Naive thymus-derived CD4-positive, alpha-beta T cell (primary cell): ENCODE data around the gene NEAT1. TPM values are rescaled to one million over a fixed set of nuclear protein-coding genes. Genes with fewer than 3 reads are reported as not detected.
"Not testable (repeated sequence)": the region's sequence is repeated elsewhere in the genome, so short reads cannot be mapped to it uniquely, and the experiment has no call there.

Experiments
- ATAC-seq: fragments of 150-1000 bp; cut with Tn5 transposase; 2 replicates; pipeline ENCODE4 v1.10.0; 2021; ENCODE audit warnings: mild to moderate bottlenecking, moderate library complexity
- CTCF ChIA-PET: fragments of 350-600 bp; sonication (Branson Sonifier 250); formaldehyde crosslinking; loops from one replicate; lab custom pipeline; 2021; ENCODE audit warnings: antibody characterized with exemption; lab: Charles Lee
- POLR2A ChIA-PET: fragments of 350-600 bp; sonication (Branson Sonifier 250); formaldehyde crosslinking; loops from one replicate; lab custom pipeline; 2021; ENCODE audit warnings: antibody characterized with exemption, inconsistent platforms; lab: Charles Lee
- DNase-seq, 9 donors: peaks; one replicate each; pipeline versions ENCODE4 v3.0.0 to v3.0.0-alpha.2; 2020 to 2022; ENCODE audit warnings: mixed read lengths in 1 of 9
- H3K27ac ChIP-seq: one replicate; pipeline ENCODE4 v1.7.0; 2013; ENCODE audit warnings: mild to moderate bottlenecking, low read depth, low read length, moderate library complexity
- H3K27me3 ChIP-seq, 2 donors: one replicate each; pipeline ENCODE4 v1.7.0; 2013; ENCODE audit warnings: low read length in 2 of 2, mild to moderate bottlenecking in 2 of 2, moderate library complexity in 2 of 2; ENCODE audit not compliant: control insufficient read depth in 2 of 2, insufficient read depth in 2 of 2
- H3K36me3 ChIP-seq, 3 experiments: 1 replicate in 2 of 3; 2 replicates in 1 of 3; pipeline ENCODE4 v1.7.0; 2013; ENCODE audit warnings: low read length in 3 of 3, mild to moderate bottlenecking in 3 of 3, moderate library complexity in 1 of 3; ENCODE audit not compliant: insufficient read depth in 3 of 3, control insufficient read depth in 2 of 3
- H3K4me1 ChIP-seq, 2 donors: one replicate each; pipeline ENCODE4 v1.7.0; 2013; ENCODE audit warnings: low read length in 2 of 2, mild to moderate bottlenecking in 2 of 2, moderate library complexity in 1 of 2; ENCODE audit not compliant: control insufficient read depth in 2 of 2, insufficient read depth in 2 of 2
- H3K4me3 ChIP-seq: 2 replicates; pipeline ENCODE4 v1.7.0; 2013; ENCODE audit warnings: mild to moderate bottlenecking, low read length
- H3K9me3 ChIP-seq, 3 experiments: 1 replicate in 2 of 3; 2 replicates in 1 of 3; pipeline ENCODE4 v1.7.0; 2013; ENCODE audit warnings: low read length in 3 of 3; ENCODE audit not compliant: control insufficient read depth in 2 of 3
- H3K27ac Mint-ChIP-seq, 9 donors: one replicate each; pipeline ENCODE4 v1.8.0; 2020 to 2022; ENCODE audit warnings: mixed read lengths in 9 of 9, mild to moderate bottlenecking in 8 of 9, moderate library complexity in 5 of 9, inconsistent platforms in 2 of 9
- H3K27me3 Mint-ChIP-seq, 5 donors: one replicate each; pipeline ENCODE4 v1.8.0; 2021 to 2022; ENCODE audit warnings: mixed read lengths in 5 of 5, mild to moderate bottlenecking in 1 of 5
- H3K36me3 Mint-ChIP-seq, 5 donors: one replicate each; pipeline ENCODE4 v1.8.0; 2020 to 2022; ENCODE audit warnings: mixed read lengths in 5 of 5, mild to moderate bottlenecking in 3 of 5, inconsistent platforms in 1 of 5
- H3K4me1 Mint-ChIP-seq, 7 donors: one replicate each; pipeline ENCODE4 v1.8.0; 2020 to 2022; ENCODE audit warnings: mixed read lengths in 7 of 7, mild to moderate bottlenecking in 3 of 7, inconsistent platforms in 1 of 7
- H3K4me3 Mint-ChIP-seq, 10 donors: one replicate each; pipeline ENCODE4 v1.8.0; 2020 to 2022; ENCODE audit warnings: mild to moderate bottlenecking in 10 of 10, mixed read lengths in 10 of 10, moderate library complexity in 6 of 10, inconsistent platforms in 2 of 10
- H3K9me3 Mint-ChIP-seq, 11 donors: one replicate each; pipeline ENCODE4 v1.8.0; 2020 to 2022; ENCODE audit warnings: mixed read lengths in 11 of 11, mild to moderate bottlenecking in 4 of 11, inconsistent platforms in 1 of 11, moderate library complexity in 1 of 11
- intact Hi-C, 2 donors: fragments of 100-400 bp; cut with micrococcal nuclease; formaldehyde crosslinking; loops; one replicate each; pipeline ENCODE4 v1.15.1; 2023
- polyA plus RNA-seq, 2 donors: library from polyadenylated mRNA; unstranded; fragments of 300-500 nt; fragmentation: Illumina TruSeq; gene quantifications; one replicate each; pipeline ENCODE4 v1.2.3, GENCODE V29; 2021
- total RNA-seq, 6 experiments: library from RNA in 5 of 6; stranded (reverse) in 5 of 6; gene quantifications; 1 replicate in 5 of 6; 2 replicates in 1 of 6; pipeline ENCODE4 v1.2.3 and lab custom pipeline; 2021 to 2026

The NEAT1 gene
- total and polyA plus RNA-seq, 7 experiments from 2014 or later: 2.5 to 1,454 (median 401) TPM

DNA sequence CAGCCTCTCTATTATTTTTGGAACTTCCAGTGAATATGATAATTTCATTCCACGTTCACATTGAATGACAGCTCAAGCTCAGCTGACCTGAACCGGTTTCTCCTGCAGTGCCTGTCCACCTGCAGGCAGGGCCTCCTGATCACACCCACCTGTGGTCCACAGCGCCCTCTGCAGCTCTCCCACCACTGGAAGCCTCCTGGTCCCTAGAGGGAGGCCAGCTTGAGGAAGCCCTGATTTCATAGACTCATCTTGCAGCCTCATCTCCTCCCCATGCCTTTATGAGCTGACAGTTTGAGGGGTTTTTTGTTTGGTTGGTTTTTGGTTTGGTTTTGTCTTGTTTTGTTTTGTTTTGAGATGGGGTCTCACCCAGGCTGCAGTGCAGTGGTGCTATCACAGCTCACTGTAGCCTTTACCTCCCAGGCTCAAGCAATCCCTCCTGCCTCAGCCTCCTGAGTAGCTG is 46.3 kb downstream of the NEAT1 start:
- ATAC-seq (peak; percentile 37), DNase-seq (peak in 6 of 9 donors; percentile 32 to 57 (median 42))
- Histone ChIP-seq H3K36me3 (no peaks in the 10 kb centered on the region), H3K27ac (no peak overlapping the region), H3K9me3 (no peaks in the 10 kb centered on the region), H3K4me1 (peaks cover 9 to 18% of the 10 kb centered on the region in 2 donors), H3K27me3 (no peaks in the 10 kb centered on the region), H3K4me3 (no peak overlapping the region)
- H3K27ac Mint-ChIP-seq: peak overlapping the region in 5 of 9 donors; percentile 31 to 77 (median 49)
- ChIA-PET CTCF (interaction anchor here (0.6 to 1.2 kb wide), 7 partner anchors 12 to 943 kb away, joined by 3 to 5 read pairs (median 3); no protein-coding TSS in a partner anchor), POLR2A (interaction anchor here (0.8 to 18.6 kb wide), 4 partner anchors 8 to 52 kb away, joined by 3 to 1164 read pairs (median 12); partner anchors contain the start of gene MALAT1)
- H3K4me1 Mint-ChIP-seq: peaks cover 3 to 28% (median 14%) of the 10 kb centered on the region in 7 donors
- intact Hi-C loops: loop anchor here (1.0 kb wide), 1 partner anchor 53 kb away; no protein-coding TSS in a partner anchor
- no peak overlapping the region for H3K4me3 Mint-ChIP-seq
- H3K36me3 Mint-ChIP-seq: no peaks in the 10 kb centered on the region
- H3K9me3 Mint-ChIP-seq: no peaks in the 10 kb centered on the region
- H3K27me3 Mint-ChIP-seq: no peaks in the 10 kb centered on the region

DNA sequence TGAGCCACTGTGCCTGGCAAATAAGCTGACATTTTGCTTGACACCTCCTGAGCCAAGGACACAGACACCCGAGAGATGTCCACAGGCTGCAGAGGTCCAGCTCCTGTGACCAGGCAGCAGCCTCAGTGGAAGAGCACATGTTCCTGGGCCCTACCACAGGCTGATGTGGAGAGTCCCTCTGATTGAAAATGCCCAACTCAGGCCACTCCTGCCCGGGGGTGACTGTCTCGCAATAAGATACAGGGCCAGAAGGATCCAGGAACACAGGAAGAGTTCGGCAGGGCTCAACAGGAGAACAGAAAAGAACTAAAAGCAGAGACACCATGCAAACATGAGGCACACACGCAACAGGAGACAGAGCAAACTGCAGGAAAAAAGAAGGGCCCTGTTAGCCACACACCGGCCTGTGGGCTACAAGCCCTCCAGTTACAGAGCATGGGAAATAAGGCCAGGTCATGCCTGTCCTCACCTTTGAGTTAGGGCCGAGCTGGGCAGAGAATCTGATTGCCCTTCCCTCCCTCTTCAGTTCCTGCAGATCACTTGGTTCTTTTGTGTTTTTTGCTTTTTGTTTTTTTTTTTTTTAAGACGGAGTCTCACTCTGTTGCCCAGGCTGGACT is 47.9 kb downstream of the NEAT1 start:
- no peaks in the 10 kb centered on the region for H3K9me3 ChIP-seq
- H3K27me3 Mint-ChIP-seq: no peaks in the 10 kb centered on the region
- no peaks in the 10 kb centered on the region for H3K9me3 Mint-ChIP-seq
- DNase-seq (no peak), ATAC-seq (no peak)
- H3K36me3 Mint-ChIP-seq: no peaks in the 10 kb centered on the region
- H3K27ac Mint-ChIP-seq: peak overlapping the region; percentile 68 to 99 (median 98)
- H3K4me1 ChIP-seq: peaks cover 9 to 18% of the 10 kb centered on the region in 2 donors
- H3K36me3 ChIP-seq: no peaks in the 10 kb centered on the region
- H3K4me3 ChIP-seq: no peak overlapping the region
- intact Hi-C loops: loop anchor here in 1 of 2 donors (1.0 kb wide), 1 partner anchor 40 kb away; no protein-coding TSS in a partner anchor
- H3K27ac ChIP-seq: no peak overlapping the region
- peaks cover 3 to 35% (median 14%) of the 10 kb centered on the region in 7 donors for H3K4me1 Mint-ChIP-seq
- ChIA-PET POLR2A (interaction anchor here (0.6 to 18.6 kb wide), 10 partner anchors 9 to 1604 kb away, joined by 3 to 1164 read pairs (median 10); partner anchors contain the start of genes MALAT1 and NEAT1), CTCF (interaction anchor here (0.9 to 3.7 kb wide), 4 partner anchors 10 to 42 kb away, joined by 4 to 42 read pairs (median 13); partner anchors contain the start of gene MALAT1)
- H3K27me3 ChIP-seq: no peaks in the 10 kb centered on the region
- H3K4me3 Mint-ChIP-seq: peak overlapping the region in 6 of 10 donors; percentile 9 to 53 (median 30)

DNA sequence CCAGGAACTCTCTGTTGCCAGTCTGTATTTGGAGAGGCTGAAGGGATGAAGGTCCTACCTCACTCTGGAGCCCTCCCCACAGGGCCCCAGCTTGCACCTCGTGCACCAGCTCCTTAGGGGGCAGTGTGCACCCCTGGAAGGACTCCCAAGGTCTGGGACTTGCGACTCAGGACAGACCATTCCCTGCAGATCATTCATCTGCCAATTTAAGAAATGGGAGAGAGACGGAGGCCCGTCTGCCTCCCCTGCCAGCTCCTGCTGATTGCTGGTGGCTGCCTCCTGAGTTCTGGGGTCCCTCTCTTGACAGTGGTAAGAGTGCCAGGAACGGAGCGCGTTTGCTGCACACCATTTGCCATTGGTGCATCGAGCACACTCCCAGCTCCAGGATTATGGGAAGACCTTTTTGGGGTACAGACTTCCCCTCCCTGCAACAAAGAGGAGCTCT is 48.9 kb downstream of the NEAT1 start:
- Histone ChIP-seq H3K4me3 (peak overlapping the region; percentile 15), H3K27ac (peak overlapping the region; percentile 78), H3K4me1 (peaks cover 11 to 21% of the 10 kb centered on the region in 2 donors), H3K9me3 (no peaks in the 10 kb centered on the region), H3K36me3 (no peaks in the 10 kb centered on the region), H3K27me3 (no peaks in the 10 kb centered on the region)
- POLR2A ChIA-PET: interaction anchor here (0.6 to 18.6 kb wide), 24 partner anchors 8 to 693 kb away, joined by 3 to 1164 read pairs (median 5); partner anchors contain the start of genes FRMD8, MALAT1, NEAT1 and PCNX3
- Mint-ChIP-seq H3K4me3 (peak overlapping the region; percentile 33 to 94 (median 84)), H3K27me3 (no peaks in the 10 kb centered on the region), H3K27ac (peak overlapping the region; percentile 97 to 100 (median 98)), H3K9me3 (no peaks in the 10 kb centered on the region), H3K36me3 (no peaks in the 10 kb centered on the region), H3K4me1 (peaks cover 7 to 38% (median 16%) of the 10 kb centered on the region in 7 donors)
- CTCF ChIA-PET: interaction anchor here (0.6 to 3.7 kb wide), 17 partner anchors 11 to 459 kb away, joined by 3 to 42 read pairs (median 5); partner anchors contain the start of gene MALAT1
- intact Hi-C loops: loop anchor here in 1 of 2 donors (1.0 kb wide), 1 partner anchor 39 kb away; no protein-coding TSS in a partner anchor
- DNase-seq (peak in 2 of 9 donors; percentile 16 to 21), ATAC-seq (peak; percentile 49)

- Mint-ChIP-seq H3K27ac (peak overlapping the region; percentile 97 to 100 (median 98)), H3K4me1 (peaks cover 11 to 42% (median 21%) of the 10 kb centered on the region in 7 donors), H3K4me3 (peak overlapping the region in 9 of 10 donors; percentile 83 to 94 (median 85))
- not testable (repeated sequence) for H3K9me3 Mint-ChIP-seq, H3K27me3 ChIP-seq, H3K4me3 ChIP-seq, H3K36me3 ChIP-seq, H3K9me3 ChIP-seq, ATAC-seq, DNase-seq, H3K27me3 Mint-ChIP-seq, H3K36me3 Mint-ChIP-seq
- intact Hi-C loops: loop anchor here (1.0 to 2.0 kb wide), 5 partner anchors 18 to 90 kb away; partner anchors contain the start of gene SLC25A45 (in 1 of the 2)
- Histone ChIP-seq H3K27ac (peak overlapping the region; percentile 78), H3K4me1 (peaks cover 16 to 26% of the 10 kb centered on the region in 2 donors)
- ChIA-PET CTCF (interaction anchor here (0.6 to 3.7 kb wide), 10 partner anchors 10 to 135 kb away, joined by 3 to 42 read pairs (median 6); partner anchors contain the start of gene MALAT1), POLR2A (interaction anchor here (0.5 to 18.6 kb wide), 22 partner anchors 9 to 1993 kb away, joined by 3 to 1164 read pairs (median 5); partner anchors contain the start of genes FRMD8, MALAT1, NEAT1 and PCNX3)
These were observed 50.1 kb downstream of the NEAT1 start for GRCh38 chr11:65472588-65473277.

- DNase-seq (no peak), ATAC-seq (no peak)
- Mint-ChIP-seq H3K27me3 (no peaks in the 10 kb centered on the region), H3K9me3 (no peaks in the 10 kb centered on the region), H3K4me3 (no peak overlapping the region), H3K27ac (peak overlapping the region in 7 of 9 donors; percentile 22 to 100 (median 97)), H3K36me3 (no peaks in the 10 kb centered on the region), H3K4me1 (peaks cover 11 to 40% (median 23%) of the 10 kb centered on the region in 7 donors)
- Histone ChIP-seq H3K36me3 (no peaks in the 10 kb centered on the region), H3K9me3 (no peaks in the 10 kb centered on the region), H3K27me3 (no peaks in the 10 kb centered on the region), H3K4me3 (no peak overlapping the region), H3K27ac (no peak overlapping the region), H3K4me1 (peaks cover 16 to 26% of the 10 kb centered on the region in 2 donors)
- intact Hi-C loops: loop anchor here in 1 of 2 donors (2.0 kb wide), 1 partner anchor 19 kb away; no protein-coding TSS in a partner anchor
- CTCF ChIA-PET: interaction anchor here (0.6 to 3.7 kb wide), 6 partner anchors 24 to 135 kb away, joined by 5 to 42 read pairs (median 10); partner anchors contain the start of gene MALAT1
- POLR2A ChIA-PET: interaction anchor here (0.9 to 18.6 kb wide), 9 partner anchors 8 to 57 kb away, joined by 3 to 1164 read pairs (median 12); partner anchors contain the start of genes MALAT1 and NEAT1
These were observed 50.8 kb downstream of the NEAT1 start for GRCh38 chr11:65473278-65473860.
